Fibroblast of upper back skin (primary cell): Measurements from ENCODE around the gene GRID2.

Experiments used
- DNase-seq: peaks from one replicate; pipeline ENCODE4 v3.0.0-alpha.2; 2013

The GRID2 gene

GRCh38 chr4:93772858-93773257 is 1469.1 kb downstream of the GRID2 start:
- DNase-seq = no peak

DNA sequence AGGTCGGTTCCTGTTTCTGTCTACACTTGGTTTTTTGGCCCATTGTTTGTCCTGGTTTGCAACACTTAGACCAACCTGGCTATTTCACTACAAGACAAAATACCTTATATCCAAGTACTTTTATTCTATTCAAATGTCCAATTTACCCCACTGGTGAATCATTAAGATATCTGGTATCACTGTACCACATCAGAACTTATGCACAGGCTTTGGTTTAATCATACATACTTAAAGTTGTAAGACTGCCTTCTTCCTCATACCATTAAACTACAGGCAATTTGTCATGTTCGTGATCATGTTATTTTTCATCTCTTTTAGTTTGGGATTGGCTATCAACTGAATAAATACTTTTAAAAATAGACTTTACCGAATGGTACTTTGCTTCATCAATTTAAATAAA is 1471.8 kb downstream of the GRID2 start:
- DNase-seq = no peak

DNA sequence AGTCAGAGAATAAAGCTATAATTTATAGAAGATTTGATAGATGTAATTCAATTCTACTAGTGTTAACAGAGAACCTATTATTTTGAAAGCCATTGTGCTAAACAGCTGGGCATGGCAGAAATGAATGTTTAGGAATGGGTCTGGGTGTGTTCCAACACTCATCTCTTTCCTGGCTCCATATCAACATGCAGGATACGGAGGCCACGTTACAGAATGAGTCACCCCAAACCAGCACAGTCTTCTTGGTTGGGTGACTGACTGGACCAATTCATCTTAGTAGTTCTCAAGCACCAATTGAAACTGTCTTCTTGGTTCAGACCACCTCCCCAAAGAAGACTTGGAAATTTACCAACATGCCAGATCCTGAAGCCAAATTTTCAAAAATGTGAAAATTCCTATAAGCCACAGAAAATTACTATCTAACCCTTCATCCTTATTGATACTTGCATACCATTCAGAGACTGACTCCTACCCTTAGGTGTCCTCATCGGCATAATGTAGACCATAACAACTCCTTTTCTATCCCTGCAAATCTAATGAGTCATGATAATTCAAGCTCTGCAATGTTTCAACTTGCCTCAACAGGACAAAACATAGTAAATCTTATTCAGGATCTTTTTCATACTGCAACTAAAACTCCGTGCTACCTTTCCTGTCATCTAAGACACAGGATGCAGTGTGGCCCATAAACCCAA is 1472.8 kb downstream of the GRID2 start:
- DNase-seq = peak; percentile 34

DNA sequence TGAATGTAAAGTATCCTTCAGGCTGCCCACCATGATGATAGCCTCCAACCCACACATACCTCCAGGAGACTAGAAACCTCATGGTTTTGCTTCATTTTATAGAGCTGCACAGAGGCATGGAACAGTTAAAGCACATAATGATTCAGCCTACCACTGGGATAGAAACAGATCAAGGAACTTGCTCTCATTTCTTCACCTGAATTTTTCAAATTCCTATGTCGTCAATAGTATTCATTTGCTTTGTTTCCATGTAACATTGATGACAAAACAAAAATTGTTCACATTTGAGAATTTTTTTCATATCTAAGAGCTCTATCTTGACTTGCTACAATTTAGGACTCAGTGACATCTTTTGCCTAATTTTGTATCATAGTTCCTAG is 1473.3 kb downstream of the GRID2 start:
- DNase-seq = no peak

- DNase-seq = no peak
These were observed 1475.5 kb downstream of the GRID2 start for GRCh38 chr4:93779228-93779627.

GRCh38 chr4:93780080-93780479 is 1476.3 kb downstream of the GRID2 start:
- DNase-seq = no peak

- DNase-seq = no peak
These were observed 1477.4 kb downstream of the GRID2 start for GRCh38 chr4:93781198-93781597.

DNA sequence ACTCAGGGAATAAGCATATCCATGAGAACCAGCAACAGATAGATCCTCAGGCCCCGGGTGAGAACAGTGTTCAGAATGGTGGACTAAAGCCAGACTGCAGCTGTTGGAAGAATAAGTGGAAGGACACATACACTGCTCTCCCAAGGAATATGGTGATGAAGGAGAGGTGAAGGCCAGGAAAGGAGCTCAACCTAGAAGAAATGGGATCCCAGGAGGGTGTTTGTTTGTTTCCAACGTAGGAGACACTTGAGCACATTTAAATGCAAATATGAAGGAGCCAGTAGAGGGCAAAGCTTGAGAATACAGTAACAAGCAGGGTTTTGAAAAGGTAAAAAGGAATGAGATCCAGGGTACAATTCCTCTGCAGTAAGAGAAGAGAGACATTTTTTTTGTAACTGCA is 1482.4 kb downstream of the GRID2 start:
- DNase-seq = no peak

- no peak for DNase-seq
These were observed 1484.9 kb downstream of the GRID2 start for GRCh38 chr4:93788712-93789111.

DNA sequence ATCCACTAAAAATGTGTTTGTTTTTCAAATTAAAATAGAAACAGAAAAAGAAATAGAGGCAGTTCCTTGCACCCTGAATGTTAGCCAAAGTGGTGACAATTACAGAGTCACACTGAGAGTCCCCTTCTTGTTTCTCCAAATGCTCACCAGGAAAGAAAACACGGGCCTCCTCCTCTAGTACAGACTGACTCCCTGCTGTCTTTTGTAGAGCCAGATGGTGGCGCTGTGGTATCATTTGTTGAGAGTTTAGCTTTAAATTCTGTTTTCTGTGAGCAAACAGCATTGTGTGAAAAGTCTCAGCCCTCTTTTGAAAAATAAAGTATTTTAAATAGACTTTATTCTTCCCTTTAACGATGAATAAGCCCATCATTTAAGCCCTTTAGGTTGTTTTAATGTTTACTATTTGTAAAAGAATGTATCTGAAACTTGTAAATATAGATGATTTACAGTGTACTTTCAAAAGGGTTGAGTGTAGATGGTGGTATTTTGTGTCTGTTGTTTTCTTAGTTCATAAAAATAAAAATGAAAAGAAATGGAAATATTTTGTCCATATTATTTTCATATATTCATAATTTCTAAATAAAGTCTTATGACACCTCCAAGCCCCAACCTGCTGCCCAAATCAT is 1487.9 kb downstream of the GRID2 start:
- peak; percentile 46 for DNase-seq

- DNase-seq = no peak
These were observed 1498.3 kb downstream of the GRID2 start for GRCh38 chr4:93802045-93802444.

DNA sequence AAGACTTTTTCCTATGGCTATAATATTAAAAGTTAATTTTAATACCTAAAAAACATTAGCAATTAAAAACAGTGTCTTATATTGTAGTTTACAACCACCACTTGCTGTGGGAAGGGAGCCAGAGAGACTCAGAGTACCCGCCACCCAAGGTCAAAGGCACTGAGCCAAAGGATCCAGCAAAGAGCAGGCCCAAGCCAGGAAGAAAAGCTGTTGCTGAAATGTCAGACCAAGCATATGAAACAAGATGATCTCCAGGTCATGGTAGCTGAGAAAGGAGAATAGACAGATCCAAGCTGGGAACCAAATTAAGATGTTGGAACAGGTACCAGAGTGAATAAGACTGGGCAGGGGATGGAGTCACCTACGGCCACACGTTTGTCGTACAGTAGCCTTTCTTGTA is 1506.0 kb downstream of the GRID2 start:
- DNase-seq = no peak

DNA sequence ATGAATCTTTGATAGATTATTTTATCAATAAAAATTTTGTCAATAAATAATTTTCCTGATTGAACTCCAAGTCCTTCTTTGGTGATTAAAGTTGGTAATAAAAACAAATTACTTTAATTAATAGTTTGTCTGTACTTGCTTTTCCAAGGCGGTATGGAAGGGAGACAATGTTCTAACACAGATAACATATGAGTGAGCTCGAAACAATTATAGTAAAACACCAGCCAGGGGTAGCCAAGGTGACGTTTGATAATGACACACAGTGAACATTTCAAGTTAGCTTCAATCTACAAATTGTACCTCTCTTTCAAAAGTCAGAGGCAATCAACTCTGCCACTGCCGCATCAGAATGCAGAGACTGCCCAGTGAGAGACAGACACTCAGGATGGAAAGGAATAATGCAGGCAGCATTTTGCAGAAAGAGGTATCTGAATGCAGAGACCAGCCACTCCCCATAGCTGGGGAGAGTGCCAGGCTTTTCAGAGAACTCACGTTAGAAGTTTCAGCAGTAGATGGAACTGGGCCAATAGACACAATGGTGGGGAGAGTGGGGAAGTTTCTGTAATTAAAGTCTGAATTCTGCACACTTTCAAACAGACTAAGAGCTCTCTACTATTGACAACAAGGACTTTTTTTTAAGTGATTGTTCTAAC is 1506.7 kb downstream of the GRID2 start:
- DNase-seq = no peak

DNA sequence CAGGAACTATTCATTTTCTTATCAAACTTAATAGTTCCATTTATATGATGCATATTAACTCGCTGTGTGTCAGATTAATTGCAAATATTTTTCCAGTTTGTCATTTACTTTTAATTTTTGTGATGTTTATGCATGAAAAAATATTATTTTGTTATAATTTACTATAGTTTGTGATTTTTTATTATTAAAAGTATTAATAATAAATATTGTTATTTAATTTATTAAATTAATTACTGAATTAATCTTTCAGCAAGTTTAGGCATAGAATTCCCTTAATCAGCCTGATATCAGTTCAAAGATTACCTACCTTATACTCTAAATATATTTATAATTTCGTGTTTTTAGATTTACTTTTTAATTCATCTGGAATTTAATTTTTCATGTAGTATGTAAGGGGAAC is 1509.3 kb downstream of the GRID2 start:
- no peak for DNase-seq

GRCh38 chr4:93814141-93814540 is 1510.4 kb downstream of the GRID2 start:
- no peak for DNase-seq

DNA sequence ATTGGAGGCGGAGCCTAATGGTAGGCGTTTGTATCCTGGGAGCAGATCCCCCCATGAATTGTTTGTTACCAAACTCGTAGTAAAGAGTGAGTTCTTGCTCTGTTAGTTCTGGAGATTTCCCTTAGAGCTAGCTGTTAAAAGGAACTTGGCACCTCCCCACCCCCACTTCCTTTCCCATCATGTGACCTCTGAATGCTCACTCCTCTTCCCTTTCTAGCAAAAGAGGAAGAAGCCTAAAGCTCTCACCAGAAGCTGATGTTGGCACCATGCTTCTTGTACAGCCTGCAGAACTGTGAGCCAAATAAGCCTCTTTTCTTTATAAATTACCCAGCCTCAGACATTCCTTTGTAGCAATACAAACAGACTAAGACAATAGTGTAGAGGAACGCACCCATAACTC is 1511.0 kb downstream of the GRID2 start:
- DNase-seq = no peak
